HG03039 (cell line): ENCODE measurements around the gene GYG2.
"Not testable (repeated sequence)": the region's sequence is repeated elsewhere in the genome, so short reads cannot be mapped to it uniquely, and the experiment has no call there.

Source experiments
- ATAC-seq: cut with Tn5 transposase; IDR thresholded peaks from one replicate; pipeline ENCODE4 v1.9.1; 2021; ENCODE audit warnings: mild to moderate bottlenecking, moderate library complexity; ENCODE audit not compliant: unreplicated experiment

GYG2 gene

GRCh38 chrX:2828344-2828958 is at the start of gene GYG2:
GYG2 (plus strand) TSS chrX:2828930; CDS start chrX:2830189, 1,259 bp downstream.
- ATAC-seq, result no peak

- not testable (repeated sequence) for ATAC-seq
Measured at GRCh38 chrX:2780472-2781225, 48.1 kb upstream of the GYG2 start.

- no peak for ATAC-seq
Measured at GRCh38 chrX:2781226-2781571, 47.5 kb upstream of the GYG2 start.

GRCh38 chrX:2781698-2782097 is 47.0 kb upstream of the GYG2 start:
- no peak for ATAC-seq

GRCh38 chrX:2782171-2782570 is 46.6 kb upstream of the GYG2 start:
- ATAC-seq, result no peak

- no peak for ATAC-seq
Measured at GRCh38 chrX:2782778-2783177, 46.0 kb upstream of the GYG2 start.

GRCh38 chrX:2784026-2784425 is 44.7 kb upstream of the GYG2 start:
- ATAC-seq, result no peak

GRCh38 chrX:2785538-2785937 is 43.2 kb upstream of the GYG2 start:
- ATAC-seq, result no peak

GRCh38 chrX:2788980-2789379 is 39.8 kb upstream of the GYG2 start:
- ATAC-seq, result no peak

- no peak for ATAC-seq
Measured at GRCh38 chrX:2789569-2789968, 39.2 kb upstream of the GYG2 start.

GRCh38 chrX:2793752-2794151 is 35.0 kb upstream of the GYG2 start:
- no peak for ATAC-seq

- ATAC-seq, result no peak
Measured at GRCh38 chrX:2794336-2794735, 34.4 kb upstream of the GYG2 start.

- ATAC-seq, result not testable (repeated sequence)
Measured at GRCh38 chrX:2796808-2797207, 31.9 kb upstream of the GYG2 start.

GRCh38 chrX:2799369-2799768 is 29.4 kb upstream of the GYG2 start:
- ATAC-seq, result no peak

- not testable (repeated sequence) for ATAC-seq
Measured at GRCh38 chrX:2799980-2800379, 28.8 kb upstream of the GYG2 start.

GRCh38 chrX:2801223-2801622 is 27.5 kb upstream of the GYG2 start:
- ATAC-seq, result no peak

- not testable (repeated sequence) for ATAC-seq
Measured at GRCh38 chrX:2802376-2803090, 26.2 kb upstream of the GYG2 start.

GRCh38 chrX:2803486-2803885 is 25.2 kb upstream of the GYG2 start:
- not testable (repeated sequence) for ATAC-seq

- not testable (repeated sequence) for ATAC-seq
Measured at GRCh38 chrX:2804106-2804843, 24.5 kb upstream of the GYG2 start.

- not testable (repeated sequence) for ATAC-seq
Measured at GRCh38 chrX:2804858-2805257, 23.9 kb upstream of the GYG2 start.

- ATAC-seq, result no peak
Measured at GRCh38 chrX:2811271-2811670, 17.5 kb upstream of the GYG2 start.
